HG02840 (cell line): ENCODE data around the gene KRT80.

Experiments
- ATAC-seq: cut with Tn5 transposase; IDR thresholded peaks from one replicate; pipeline ENCODE4 v1.9.1; 2021; ENCODE audit warnings: mild to moderate bottlenecking, moderate library complexity, moderate number of reproducible peaks; ENCODE audit not compliant: unreplicated experiment, low FRiP score

KRT80 gene

GRCh38 chr12:52200086-52200780, 8.4 kb upstream of the KRT80 start:
- ATAC-seq, result no peak

- no peak for ATAC-seq
Measured at GRCh38 chr12:52199294-52199919, 7.6 kb upstream of the KRT80 start.

- no peak for ATAC-seq
Measured at GRCh38 chr12:52198454-52199215, 6.8 kb upstream of the KRT80 start.

GRCh38 chr12:52197371-52198231, 5.8 kb upstream of the KRT80 start:
- ATAC-seq, result no peak

GRCh38 chr12:52195065-52195730, 3.4 kb upstream of the KRT80 start:
- no peak for ATAC-seq

- no peak for ATAC-seq
Measured at GRCh38 chr12:52193991-52194390, 2.2 kb upstream of the KRT80 start.

GRCh38 chr12:52193532-52193931, 1.7 kb upstream of the KRT80 start:
- ATAC-seq, result no peak

- no peak for ATAC-seq
Measured at GRCh38 chr12:52190860-52191729, 719 bp downstream of the KRT80 start.

- ATAC-seq, result no peak
Measured at GRCh38 chr12:52189376-52190174, 2.2 kb downstream of the KRT80 start.

GRCh38 chr12:52188658-52189057, 3.2 kb downstream of the KRT80 start:
- ATAC-seq, result no peak

- ATAC-seq, result no peak
Measured at GRCh38 chr12:52187640-52188039, 4.2 kb downstream of the KRT80 start.

GRCh38 chr12:52187206-52187605, 4.6 kb downstream of the KRT80 start:
- ATAC-seq, result no peak

- ATAC-seq, result no peak
Measured at GRCh38 chr12:52186118-52186840, 5.5 kb downstream of the KRT80 start.

- ATAC-seq, result no peak
Measured at GRCh38 chr12:52185400-52185967, 6.3 kb downstream of the KRT80 start.

- ATAC-seq, result no peak
Measured at GRCh38 chr12:52184813-52185212, 7.0 kb downstream of the KRT80 start.

GRCh38 chr12:52183971-52184370, 7.8 kb downstream of the KRT80 start:
- ATAC-seq, result no peak

- no peak for ATAC-seq
Measured at GRCh38 chr12:52183544-52183910, 8.3 kb downstream of the KRT80 start.
